ENCODE results near the gene CHML. TPM values are rescaled to one million over a fixed set of nuclear protein-coding genes. Genes with fewer than 3 reads are reported as not detected.
A peak's percentile ranks its signal among the peaks of the same experiment; 100 is the strongest.

CHML gene
- total and polyA plus RNA-seq, 2 of the 8 experiments (the other 6 are each of a cell fraction or from before 2014, with no cell fraction given), result 11.5 to 82.4 TPM

GRCh38 chr1:241637046-241637590 is 3.1 kb downstream of the CHML start:
- Histone ChIP-seq H3K4ac (replicated peaks; ENCODE audit: insufficient read length, low read depth, low read length) (no peak overlapping the region), H2AK5ac (ENCODE audit: low read depth, low read length) (0 out of 2 replicates have a peak overlapping the region, but pooled peaks have one; percentile 18), H4K8ac (ENCODE audit: extremely low read depth, insufficient read depth, low read length) (no peak overlapping the region), H2BK15ac (ENCODE audit: low read length) (no peak overlapping the region), H3K4me3 (ENCODE audit: extremely low read depth in 1 of 4, insufficient read depth in 2 of 4, low read depth in 3 of 4, low read length in 4 of 4) (peak overlapping the region in 2 of 4 experiments; percentile 13 to 100; a peak in 5 of 8 replicates), H4K5ac (ENCODE audit: insufficient read length, low read depth, low read length) (no peak overlapping the region), H4K20me1 (replicated peaks in 1 of 2; ENCODE audit: control insufficient read depth in 1 of 2, insufficient read depth in 2 of 2, low read length in 2 of 2) (peaks cover 0 to 13% of the 10 kb centered on the region in 2 experiments), H3K27me3 (replicated peaks in 1 of 4; ENCODE audit: control insufficient read depth in 3 of 4, extremely low read depth in 1 of 4, insufficient read depth in 3 of 4, low read length in 3 of 4) (no peaks in the 10 kb centered on the region; a peak in 1 of 7 replicates), H2AFZ (ENCODE audit: low read length) (no peak overlapping the region), H3K23me2 (ENCODE audit: low read depth, low read length) (peaks cover 4% of the 10 kb centered on the region; the same call in 1 of the 2 replicates), H3K79me1 (ENCODE audit: low read depth, low read length) (peaks cover 3% of the 10 kb centered on the region; the same call in 1 of the 2 replicates), H3K56ac (replicated peaks; ENCODE audit: insufficient read length, low read depth, low read length) (no peak overlapping the region), H3K4me2 (ENCODE audit: insufficient read depth in 1 of 2, low read depth in 2 of 2, low read length in 2 of 2) (peak overlapping the region; percentile 71 to 76; a peak in 3 of 4 replicates), H3K36me3 (ENCODE audit: control insufficient read depth in 2 of 4, insufficient read depth in 4 of 4, low read length in 3 of 4) (peaks cover 0 to 32% (median 11%) of the 10 kb centered on the region in 4 experiments; a peak in 6 of 8 replicates), H3K23ac (ENCODE audit: insufficient read length) (no peak overlapping the region), H2BK12ac (ENCODE audit: low read depth, low read length) (no peak overlapping the region), H2BK120ac (replicated peaks; ENCODE audit: low read depth, low read length) (no peak overlapping the region), H2BK20ac (ENCODE audit: low read length) (no peak overlapping the region), H4K91ac (replicated peaks; ENCODE audit: insufficient read length, low read length) (no peak overlapping the region), H3K27ac (ENCODE audit: low read depth, low read length) (no peak overlapping the region), H3K4me1 (replicated peaks in 1 of 4; ENCODE audit: control insufficient read depth in 3 of 4, insufficient read depth in 4 of 4, low read length in 3 of 4) (peaks cover 0 to 7% (median 3%) of the 10 kb centered on the region in 4 experiments; a peak in 5 of 7 replicates), H3K18ac (ENCODE audit: extremely low read depth, low read length) (no peak overlapping the region), H2BK5ac (ENCODE audit: low read depth, low read length) (no peak overlapping the region; the same call in 1 of the 2 replicates), H3K14ac (ENCODE audit: insufficient read length) (no peak overlapping the region), H3K9me3 (ENCODE audit: insufficient read depth in 2 of 2, low read depth in 1 of 2, low read length in 1 of 2) (peaks cover 0 to 3% of the 10 kb centered on the region in 2 experiments; a peak in 1 of 4 replicates), H3K79me2 (ENCODE audit: control insufficient read depth in 1 of 2, insufficient read depth in 2 of 2, low read length in 2 of 2) (peaks cover 3 to 73% of the 10 kb centered on the region in 2 experiments; a peak in 3 of 4 replicates), H3K9ac (replicated peaks in 1 of 4; ENCODE audit: extremely low read depth in 1 of 4, low read depth in 3 of 4, low read length in 3 of 4) (no peak overlapping the region)
- FAIRE-seq, result no peak
- TF ChIP-seq TEAD4 (IDR thresholded peaks at IDR 0.05; ENCODE audit: low read depth, low read length) (0 out of 2 replicates have a peak, but pooled peaks have one; percentile 9), GABPA (IDR thresholded peaks at IDR 0.05; ENCODE audit: borderline replicate concordance, insufficient read depth, low read length) (no peak)
- POLR2A ChIA-PET (ENCODE audit: partially characterized antibody), result interaction anchor here (0.7 kb wide), 1 partner anchor 11 kb away, joined by 3 read pairs; no protein-coding TSS in a partner anchor
- CTCF ChIA-PET (ENCODE audit: partially characterized antibody), result interaction anchor here (0.9 kb wide), 1 partner anchor 26 kb away, joined by 4 read pairs; no protein-coding TSS in a partner anchor
- DNase-seq (ENCODE audit: low read depth in 1 of 2, low spot score in 2 of 2), result no peak

Measured in H1 (cell line).